Loucy (cell line): ENCODE measurements around the gene TAF3.

ENCODE experiments used
- H2AFZ ChIP-seq: fragments of 200-600 bp; sonication (generic); 2 replicates; pipeline ENCODE4 v1.6.0; 2016; ENCODE audit warnings: antibody characterized with exemption, mild to moderate bottlenecking, low read length, moderate library complexity
- H3F3A ChIP-seq: fragments of 200-600 bp; 2 replicates; pipeline ENCODE4 v1.6.0; 2016; ENCODE audit warnings: antibody characterized with exemption, low read depth, mild to moderate bottlenecking
- H3K27me3 ChIP-seq: fragments of 200-600 bp; sonication (generic); 2 replicates; pipeline ENCODE4 v1.6.1; 2014; ENCODE audit warnings: low read length, mild to moderate bottlenecking; ENCODE audit not compliant: insufficient read depth, poor library complexity, severe bottlenecking
- H3K36me3 ChIP-seq: fragments of 200-600 bp; sonication (generic); 2 replicates; pipeline ENCODE4 v1.6.1; 2016; ENCODE audit warnings: low read length; ENCODE audit not compliant: insufficient read depth
- H3K4me1 ChIP-seq: fragments of 200-600 bp; sonication (generic); 2 replicates; pipeline ENCODE4 v1.5.1; 2014; ENCODE audit warnings: low read length, mild to moderate bottlenecking; ENCODE audit not compliant: insufficient read depth, poor library complexity, severe bottlenecking
- H3K4me2 ChIP-seq: fragments of 200-600 bp; sonication (generic); 2 replicates; pipeline ENCODE4 v1.6.0; 2014; ENCODE audit warnings: antibody characterized with exemption, low read length, low read depth, mild to moderate bottlenecking; ENCODE audit not compliant: poor library complexity, severe bottlenecking
- H3K4me3 ChIP-seq: fragments of 200-600 bp; sonication (generic); 2 replicates; pipeline ENCODE4 v1.5.1; 2014; ENCODE audit warnings: low read length, mild to moderate bottlenecking, mixed read lengths; ENCODE audit not compliant: poor library complexity, severe bottlenecking
- H3K79me2 ChIP-seq: fragments of 200-600 bp; sonication (generic); 2 replicates; pipeline ENCODE4 v1.6.1; 2014; ENCODE audit warnings: low read length; ENCODE audit not compliant: insufficient read depth
- H3K9ac ChIP-seq: fragments of 200-600 bp; sonication (generic); 2 replicates; pipeline ENCODE4 v1.6.0; 2014; ENCODE audit warnings: mild to moderate bottlenecking, low read depth, low read length, moderate library complexity; ENCODE audit not compliant: poor library complexity, severe bottlenecking
- H3K9me2 ChIP-seq: fragments of 200-600 bp; sonication (generic); replicated peaks from 2 replicates; pipeline ENCODE4 v1.6.1; 2016; ENCODE audit warnings: low read depth, low read length, mixed read lengths
- H3K9me3 ChIP-seq: fragments of 200-600 bp; sonication (generic); 2 replicates; pipeline ENCODE4 v1.6.1; 2014; ENCODE audit warnings: mild to moderate bottlenecking, antibody characterized with exemption, low read length, low read depth; ENCODE audit not compliant: insufficient read depth
- H4K20me1 ChIP-seq: fragments of 200-600 bp; sonication (generic); 2 replicates; pipeline ENCODE4 v1.6.0; 2014; ENCODE audit warnings: antibody characterized with exemption, low read length, mild to moderate bottlenecking; ENCODE audit not compliant: insufficient read depth, poor library complexity, severe bottlenecking
- EZH2phosphoT487 ChIP-seq: fragments of 200-600 bp; IDR thresholded peaks from 2 replicates; pipeline ENCODE4 v1.6.1; 2018; ENCODE audit warnings: antibody characterized with exemption, mild to moderate bottlenecking, moderate library complexity, borderline replicate concordance
- TF ChIP-seq, protein P1 (sequence below): fragments of 200-600 bp; sonication (generic); conservative IDR thresholded peaks from 2 replicates; pipeline ENCODE4 v1.5.1; 2014; ENCODE audit warnings: mild to moderate bottlenecking, antibody characterized with exemption, low read length

The TAF3 gene

GRCh38 chr10:8050556-8051108 is 232.3 kb downstream of the TAF3 start:
- H4K20me1 ChIP-seq: peaks cover 11% of the 10 kb centered on the region
- no peaks in the 10 kb centered on the region for H3F3A ChIP-seq
- TF ChIP-seq, protein P1, sequence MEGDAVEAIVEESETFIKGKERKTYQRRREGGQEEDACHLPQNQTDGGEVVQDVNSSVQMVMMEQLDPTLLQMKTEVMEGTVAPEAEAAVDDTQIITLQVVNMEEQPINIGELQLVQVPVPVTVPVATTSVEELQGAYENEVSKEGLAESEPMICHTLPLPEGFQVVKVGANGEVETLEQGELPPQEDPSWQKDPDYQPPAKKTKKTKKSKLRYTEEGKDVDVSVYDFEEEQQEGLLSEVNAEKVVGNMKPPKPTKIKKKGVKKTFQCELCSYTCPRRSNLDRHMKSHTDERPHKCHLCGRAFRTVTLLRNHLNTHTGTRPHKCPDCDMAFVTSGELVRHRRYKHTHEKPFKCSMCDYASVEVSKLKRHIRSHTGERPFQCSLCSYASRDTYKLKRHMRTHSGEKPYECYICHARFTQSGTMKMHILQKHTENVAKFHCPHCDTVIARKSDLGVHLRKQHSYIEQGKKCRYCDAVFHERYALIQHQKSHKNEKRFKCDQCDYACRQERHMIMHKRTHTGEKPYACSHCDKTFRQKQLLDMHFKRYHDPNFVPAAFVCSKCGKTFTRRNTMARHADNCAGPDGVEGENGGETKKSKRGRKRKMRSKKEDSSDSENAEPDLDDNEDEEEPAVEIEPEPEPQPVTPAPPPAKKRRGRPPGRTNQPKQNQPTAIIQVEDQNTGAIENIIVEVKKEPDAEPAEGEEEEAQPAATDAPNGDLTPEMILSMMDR: no peak
- no peak for TF ChIP-seq EZH2phosphoT487
- no peaks in the 10 kb centered on the region for H3K36me3 ChIP-seq
- no peak overlapping the region for H3K4me2 ChIP-seq
- peaks cover 35% of the 10 kb centered on the region for H3K4me1 ChIP-seq
- H3K9me3 ChIP-seq: no peaks in the 10 kb centered on the region
- no peak overlapping the region for H3K9ac ChIP-seq
- no peak overlapping the region for H3K4me3 ChIP-seq
- peaks cover 20% of the 10 kb centered on the region for H3K27me3 ChIP-seq
- H3K9me2 ChIP-seq: no peaks in the 10 kb centered on the region
- H2AFZ ChIP-seq: no peak overlapping the region
- peaks cover 20% of the 10 kb centered on the region for H3K79me2 ChIP-seq

- Histone ChIP-seq H3K4me2 (no peak overlapping the region), H3K4me3 (no peak overlapping the region), H2AFZ (no peak overlapping the region), H3K27me3 (peaks cover 26% of the 10 kb centered on the region), H4K20me1 (peaks cover 18% of the 10 kb centered on the region), H3K9me2 (no peaks in the 10 kb centered on the region), H3F3A (no peaks in the 10 kb centered on the region), H3K4me1 (peaks cover 30% of the 10 kb centered on the region), H3K9me3 (no peaks in the 10 kb centered on the region), H3K9ac (no peak overlapping the region), H3K36me3 (0 out of 2 replicates have a peak, but pooled peaks cover under 1% of the 10 kb centered on the region), H3K79me2 (peaks cover 27% of the 10 kb centered on the region)
- no peak for TF ChIP-seq EZH2phosphoT487
- TF ChIP-seq, protein P1: no peak
These were observed 233.0 kb downstream of the TAF3 start for GRCh38 chr10:8051109-8051821.

DNA sequence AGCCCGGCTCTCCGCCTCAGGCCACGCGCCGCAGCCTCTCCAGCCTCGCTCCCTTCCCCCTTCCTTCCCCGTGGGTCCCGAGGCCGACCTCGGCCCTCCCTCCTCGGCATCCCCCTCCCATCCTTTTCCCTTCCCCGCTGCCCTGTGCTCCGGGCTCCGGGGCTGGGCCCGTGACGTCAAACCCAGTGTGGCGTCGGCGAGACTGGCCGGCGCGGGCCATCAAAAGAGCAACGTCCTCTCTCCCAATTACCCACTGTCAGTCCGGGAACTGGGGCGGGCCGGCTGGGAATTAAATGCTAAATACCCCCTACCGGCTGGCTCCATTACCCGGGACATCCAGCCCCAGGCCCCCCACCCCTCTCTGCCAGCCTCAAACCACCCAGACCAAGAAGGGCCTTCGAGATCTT is 233.5 kb downstream of the TAF3 start:
- H3K4me1 ChIP-seq: peaks cover 25% of the 10 kb centered on the region
- H3K9me3 ChIP-seq: no peaks in the 10 kb centered on the region
- peaks cover 30% of the 10 kb centered on the region for H3K27me3 ChIP-seq
- TF ChIP-seq, protein P1: no peak
- no peak overlapping the region for H3K9ac ChIP-seq
- no peaks in the 10 kb centered on the region for H3F3A ChIP-seq
- no peak overlapping the region for H2AFZ ChIP-seq
- H4K20me1 ChIP-seq: peaks cover 24% of the 10 kb centered on the region
- peaks cover 33% of the 10 kb centered on the region for H3K79me2 ChIP-seq
- H3K4me3 ChIP-seq: no peak overlapping the region
- no peaks in the 10 kb centered on the region for H3K9me2 ChIP-seq
- H3K36me3 ChIP-seq: peaks cover 6% of the 10 kb centered on the region; the same call in 1 of the 2 replicates
- no peak overlapping the region for H3K4me2 ChIP-seq
